AG10803 (cell line): Measurements from ENCODE around the gene ADGRE1.

ENCODE experiments used
- DNase-seq: peaks from one replicate; pipeline ENCODE4 v3.0.0; 2010; ENCODE audit warnings: low read depth
- H3K4me3 ChIP-seq: 2 replicates; pipeline ENCODE4 v1.5.1; 2011; ENCODE audit warnings: mild to moderate bottlenecking, low read length, control low read depth
- TF ChIP-seq, protein P1 (sequence below): conservative IDR thresholded peaks from 2 replicates; pipeline ENCODE4 v1.5.1; 2011; ENCODE audit warnings: mild to moderate bottlenecking, low read length, control low read depth, inconsistent platforms

ADGRE1 gene

DNA sequence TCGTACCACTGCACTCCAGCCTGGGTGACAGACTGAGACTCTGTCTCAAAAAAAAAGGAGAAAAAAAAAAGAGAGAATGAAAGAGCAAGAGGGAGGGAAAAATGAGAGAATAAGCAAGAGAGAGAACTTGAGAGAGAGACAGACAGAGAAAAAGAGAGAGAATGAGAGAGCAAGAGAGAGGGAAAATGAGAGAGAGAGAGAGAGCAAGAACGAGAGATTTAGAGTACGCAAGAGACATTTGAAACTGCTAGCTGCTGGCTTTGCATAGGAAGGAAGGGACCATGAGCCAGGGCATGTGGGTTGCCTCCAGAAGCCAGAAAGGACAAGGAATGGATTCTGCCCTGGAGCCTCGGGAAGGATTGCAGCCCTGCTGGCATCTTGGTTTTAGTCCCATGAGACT is 9.6 kb upstream of the ADGRE1 start:
- TF ChIP-seq, protein P1, sequence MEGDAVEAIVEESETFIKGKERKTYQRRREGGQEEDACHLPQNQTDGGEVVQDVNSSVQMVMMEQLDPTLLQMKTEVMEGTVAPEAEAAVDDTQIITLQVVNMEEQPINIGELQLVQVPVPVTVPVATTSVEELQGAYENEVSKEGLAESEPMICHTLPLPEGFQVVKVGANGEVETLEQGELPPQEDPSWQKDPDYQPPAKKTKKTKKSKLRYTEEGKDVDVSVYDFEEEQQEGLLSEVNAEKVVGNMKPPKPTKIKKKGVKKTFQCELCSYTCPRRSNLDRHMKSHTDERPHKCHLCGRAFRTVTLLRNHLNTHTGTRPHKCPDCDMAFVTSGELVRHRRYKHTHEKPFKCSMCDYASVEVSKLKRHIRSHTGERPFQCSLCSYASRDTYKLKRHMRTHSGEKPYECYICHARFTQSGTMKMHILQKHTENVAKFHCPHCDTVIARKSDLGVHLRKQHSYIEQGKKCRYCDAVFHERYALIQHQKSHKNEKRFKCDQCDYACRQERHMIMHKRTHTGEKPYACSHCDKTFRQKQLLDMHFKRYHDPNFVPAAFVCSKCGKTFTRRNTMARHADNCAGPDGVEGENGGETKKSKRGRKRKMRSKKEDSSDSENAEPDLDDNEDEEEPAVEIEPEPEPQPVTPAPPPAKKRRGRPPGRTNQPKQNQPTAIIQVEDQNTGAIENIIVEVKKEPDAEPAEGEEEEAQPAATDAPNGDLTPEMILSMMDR: no peak
- no peak for DNase-seq
- no peak overlapping the region for H3K4me3 ChIP-seq

DNA sequence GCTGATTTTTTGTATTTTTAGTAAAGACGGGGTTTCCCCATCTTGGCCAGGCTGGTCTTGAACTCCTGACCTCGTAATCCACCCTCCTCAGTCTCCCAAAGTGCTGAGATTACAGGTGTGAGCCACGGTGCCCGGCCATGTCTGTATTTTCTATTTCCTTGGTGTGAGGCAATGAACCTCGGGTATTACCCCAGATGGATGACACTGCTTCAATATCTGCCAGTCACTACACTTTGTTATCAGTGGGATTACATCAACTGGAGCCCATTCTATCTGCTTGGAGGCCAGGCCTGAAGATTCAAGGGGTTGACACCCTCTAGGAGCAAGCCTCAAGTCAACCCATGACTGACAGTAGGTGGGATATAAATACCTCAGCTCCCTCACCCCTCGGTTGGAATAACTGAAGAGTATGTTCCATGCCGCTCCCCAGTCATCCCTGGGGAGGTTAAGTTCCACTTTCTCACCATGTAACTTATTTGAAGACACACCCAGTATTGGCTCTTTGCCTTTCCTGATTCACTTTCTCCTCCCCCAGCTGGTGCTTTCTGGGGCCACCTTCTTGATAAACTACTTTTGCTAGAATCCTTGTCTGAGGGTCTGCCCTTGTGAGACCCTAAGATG is 992 bp upstream of the ADGRE1 start:
- TF ChIP-seq, protein P1: no peak

DNA sequence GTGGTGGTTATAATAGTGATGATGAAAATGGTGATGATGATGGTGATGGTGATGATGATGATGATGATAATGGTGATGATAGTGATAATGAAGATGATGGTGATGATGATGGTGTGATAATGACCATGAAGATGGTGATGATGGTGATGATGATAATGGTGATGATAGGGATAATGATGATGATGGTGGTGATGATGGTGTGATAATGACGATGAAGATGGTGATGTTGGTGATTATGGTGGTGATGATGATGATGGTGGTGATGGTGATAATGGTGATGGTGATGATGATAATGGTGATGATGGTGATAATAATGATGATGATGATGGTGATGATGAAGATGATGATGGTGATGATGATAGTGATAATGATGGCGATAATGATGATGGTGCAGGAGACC is 1.6 kb downstream of the ADGRE1 start:
- DNase-seq: no peak
- TF ChIP-seq, protein P1: no peak
- no peak overlapping the region for H3K4me3 ChIP-seq

More for the DNA sequence above, 992 bp upstream of the ADGRE1 start:
- no peak for DNase-seq
- no peak overlapping the region for H3K4me3 ChIP-seq

DNA sequence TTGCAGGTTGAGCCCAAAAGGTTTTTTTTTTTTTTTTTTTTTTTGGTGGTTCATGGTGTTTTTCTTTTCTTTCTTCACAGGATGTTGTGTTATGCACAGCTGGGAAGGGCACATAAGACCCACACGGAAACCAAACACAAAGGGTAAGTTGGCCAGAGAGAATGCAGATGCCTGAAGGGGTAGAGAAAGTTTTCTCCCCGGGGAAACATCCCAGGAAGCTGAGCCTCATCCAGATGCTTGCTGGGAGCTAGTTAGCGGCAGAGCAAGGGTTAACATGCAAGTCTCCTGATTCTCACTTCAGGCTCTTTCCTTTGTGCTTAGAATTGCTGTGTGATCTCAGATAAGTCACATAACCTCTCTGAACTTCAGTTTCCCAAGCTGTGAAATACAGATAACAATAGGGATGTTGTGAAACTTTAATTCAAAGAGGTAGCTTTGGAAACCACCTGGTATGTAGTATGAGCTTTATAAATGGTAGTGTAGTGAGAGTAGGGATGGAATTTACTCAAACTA is 3.1 kb downstream of the ADGRE1 start:
- no peak overlapping the region for H3K4me3 ChIP-seq
- TF ChIP-seq, protein P1: no peak
- no peak for DNase-seq

DNA sequence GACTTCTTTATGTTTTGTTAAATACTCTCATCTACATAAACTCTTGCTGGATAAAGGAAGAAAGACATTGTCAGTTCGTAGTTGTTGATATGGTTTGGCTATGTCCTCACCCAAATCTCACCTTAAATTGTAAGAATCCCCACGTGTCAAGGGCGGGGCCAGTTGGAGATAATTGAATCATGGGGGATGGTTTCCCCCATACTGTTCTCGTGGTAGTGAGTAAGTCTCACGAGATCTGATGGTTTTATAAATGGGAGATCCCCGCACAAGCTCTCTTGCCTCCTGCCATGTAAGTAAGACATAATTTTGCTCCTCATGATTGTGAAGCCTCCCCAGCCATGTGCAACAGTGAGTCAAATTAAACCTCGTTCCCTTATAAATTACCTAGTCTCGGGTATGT is 3.6 kb downstream of the ADGRE1 start:
- no peak overlapping the region for H3K4me3 ChIP-seq
- TF ChIP-seq, protein P1: no peak
- DNase-seq: no peak

DNA sequence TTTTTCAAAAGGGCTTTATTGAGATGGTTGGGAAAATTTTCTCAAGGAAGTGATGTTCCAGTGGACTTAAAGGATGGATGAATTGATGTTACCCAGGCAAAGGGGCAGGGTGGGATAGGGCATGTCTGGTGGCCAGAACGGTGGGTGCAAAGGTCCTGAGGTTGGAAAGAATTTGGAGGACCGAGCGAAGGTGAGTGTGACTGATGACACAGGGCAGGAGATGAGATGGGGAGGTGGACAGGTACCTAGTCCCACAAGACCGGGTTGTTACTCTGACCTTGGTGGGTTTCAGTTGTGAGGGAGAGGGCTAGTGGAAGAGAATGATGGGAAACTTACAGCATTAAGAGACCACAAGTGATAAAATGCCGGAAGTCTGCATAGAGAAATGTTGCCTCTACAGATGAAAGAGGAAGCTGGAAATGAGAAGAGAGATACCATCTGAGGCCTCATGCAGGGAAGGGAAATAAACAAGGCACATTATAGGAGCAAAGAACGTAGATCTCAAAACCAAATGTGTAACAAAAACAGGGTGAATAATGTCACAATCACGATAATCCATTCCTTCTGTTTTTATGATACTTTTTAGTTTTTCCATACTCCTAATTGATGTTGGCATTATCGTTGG is 4.5 kb downstream of the ADGRE1 start:
- TF ChIP-seq, protein P1: no peak
- H3K4me3 ChIP-seq: no peak overlapping the region
- DNase-seq: no peak

DNA sequence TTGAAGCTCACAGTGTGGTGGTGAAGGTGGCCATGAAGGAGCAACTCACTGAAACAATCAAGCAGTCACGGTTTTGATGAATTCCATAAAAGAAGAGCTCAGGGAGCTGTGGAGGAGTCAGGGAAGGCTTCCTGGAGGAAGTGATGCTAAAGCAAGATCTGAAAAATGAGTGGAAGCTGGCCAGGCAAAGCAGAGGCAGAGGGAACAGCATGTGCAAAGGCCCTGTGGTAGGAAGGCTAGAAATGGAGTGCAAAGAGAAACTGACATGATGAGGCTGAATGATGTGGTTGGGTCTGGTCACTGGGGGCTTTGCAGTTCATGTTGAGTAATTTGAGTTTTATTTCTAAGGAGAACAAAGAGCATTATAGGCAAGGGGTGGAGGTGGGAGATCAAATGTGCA is 6.9 kb downstream of the ADGRE1 start:
- no peak for DNase-seq
- TF ChIP-seq, protein P1: no peak
- H3K4me3 ChIP-seq: no peak overlapping the region
